ENCODE measurements around the gene AUTS2.

AUTS2 gene

DNA sequence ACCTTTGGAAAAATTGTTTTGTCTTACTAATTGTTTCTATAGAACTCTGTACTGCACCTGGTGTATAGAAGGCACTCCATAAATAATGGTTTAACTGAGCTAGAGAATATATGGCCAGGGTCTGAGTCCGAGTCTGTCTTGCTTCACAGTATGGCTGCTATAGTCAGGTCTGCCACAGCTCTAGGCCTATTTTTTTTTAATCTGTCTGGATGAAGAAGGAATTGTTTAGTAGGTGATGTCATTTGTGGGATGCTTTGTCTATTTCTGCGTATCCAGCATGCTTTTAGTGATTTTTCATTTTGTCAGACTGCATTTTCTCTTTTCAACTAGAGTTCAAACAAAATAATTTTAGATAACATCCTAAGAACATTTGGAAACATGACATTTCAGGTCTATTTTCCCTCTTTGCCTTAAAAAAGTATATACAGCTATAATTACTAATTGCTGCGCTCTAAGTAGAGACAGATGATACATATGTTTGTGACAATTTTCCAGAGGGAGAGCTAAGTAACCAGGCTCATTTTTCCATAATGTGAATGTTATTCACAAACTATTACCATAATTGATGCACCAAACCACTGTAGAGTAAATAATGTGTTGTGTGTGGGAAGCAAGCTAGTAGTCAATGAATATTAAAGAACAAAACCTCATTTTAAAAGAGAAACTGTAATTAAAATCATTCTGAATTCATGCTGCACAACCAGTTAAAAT, 361.7 kb downstream of the AUTS2 start:
- no peak for DNase-seq

DNA sequence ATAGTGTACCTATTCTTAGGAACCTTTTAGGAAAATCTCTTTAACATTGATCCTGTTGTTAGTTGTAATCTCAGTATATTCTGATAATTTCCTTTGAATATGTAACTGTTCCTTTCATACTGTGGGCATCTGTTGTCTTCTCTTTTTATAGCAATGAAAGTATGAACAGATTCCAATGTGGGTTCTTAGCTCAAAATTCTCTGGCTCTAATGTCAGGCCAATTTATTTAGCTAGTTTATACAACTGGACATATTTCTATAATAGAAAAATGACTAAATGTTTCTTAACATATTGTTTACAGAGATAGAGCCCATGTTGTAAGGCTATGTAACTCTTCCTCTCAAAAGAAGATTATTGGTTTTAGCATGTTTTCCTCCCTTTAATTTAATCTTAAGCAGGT, 363.2 kb downstream of the AUTS2 start:
- no peak for DNase-seq

DNA sequence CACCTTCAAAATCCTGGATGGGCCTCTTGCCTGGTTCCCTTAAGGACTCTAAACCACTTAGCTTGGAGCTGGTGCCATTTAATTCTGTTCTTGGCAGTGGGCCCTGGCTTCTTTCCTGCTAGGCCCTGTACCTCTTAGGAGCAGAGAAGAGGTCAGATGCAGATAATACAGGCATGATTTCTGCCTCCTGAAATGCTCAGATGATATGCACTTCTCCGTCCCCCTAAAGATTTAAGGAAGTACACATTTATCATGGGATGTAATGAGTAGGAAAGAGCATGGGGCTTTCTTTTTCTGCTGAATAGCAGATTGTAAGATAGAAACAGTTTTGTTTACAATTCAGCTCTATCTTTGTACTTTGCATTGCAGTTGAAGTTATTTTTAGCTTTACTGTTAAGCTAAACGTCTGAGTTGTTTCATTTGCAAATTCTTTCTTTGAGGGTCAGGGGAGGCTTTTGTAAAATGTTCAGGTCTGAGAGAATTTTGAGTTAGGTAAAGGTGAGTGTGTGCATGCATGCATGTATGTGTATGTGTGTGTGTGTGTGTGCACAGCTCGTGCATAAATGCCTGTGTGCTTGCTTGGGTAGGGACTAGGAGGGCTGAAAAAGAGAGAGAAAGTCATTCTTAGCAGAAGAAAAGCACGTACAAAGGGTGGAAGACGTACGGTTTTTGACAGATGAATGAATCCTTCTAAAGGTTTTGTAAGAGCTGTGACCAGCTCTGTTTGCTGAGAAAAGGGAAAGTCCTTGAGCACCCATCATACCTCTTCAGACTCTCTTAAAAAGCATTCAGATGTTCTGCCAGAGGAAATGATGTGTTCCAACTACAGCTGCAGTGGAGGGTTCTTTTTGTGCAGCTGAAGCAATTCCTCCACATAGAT, 364.2 kb downstream of the AUTS2 start:
- DNase-seq = no peak

- DNase-seq = no peak
Observed at GRCh38 chr7:69963393-69963792, 365.1 kb downstream of the AUTS2 start.

- DNase-seq = no peak
Observed at GRCh38 chr7:69966766-69967591, 368.7 kb downstream of the AUTS2 start.

DNA sequence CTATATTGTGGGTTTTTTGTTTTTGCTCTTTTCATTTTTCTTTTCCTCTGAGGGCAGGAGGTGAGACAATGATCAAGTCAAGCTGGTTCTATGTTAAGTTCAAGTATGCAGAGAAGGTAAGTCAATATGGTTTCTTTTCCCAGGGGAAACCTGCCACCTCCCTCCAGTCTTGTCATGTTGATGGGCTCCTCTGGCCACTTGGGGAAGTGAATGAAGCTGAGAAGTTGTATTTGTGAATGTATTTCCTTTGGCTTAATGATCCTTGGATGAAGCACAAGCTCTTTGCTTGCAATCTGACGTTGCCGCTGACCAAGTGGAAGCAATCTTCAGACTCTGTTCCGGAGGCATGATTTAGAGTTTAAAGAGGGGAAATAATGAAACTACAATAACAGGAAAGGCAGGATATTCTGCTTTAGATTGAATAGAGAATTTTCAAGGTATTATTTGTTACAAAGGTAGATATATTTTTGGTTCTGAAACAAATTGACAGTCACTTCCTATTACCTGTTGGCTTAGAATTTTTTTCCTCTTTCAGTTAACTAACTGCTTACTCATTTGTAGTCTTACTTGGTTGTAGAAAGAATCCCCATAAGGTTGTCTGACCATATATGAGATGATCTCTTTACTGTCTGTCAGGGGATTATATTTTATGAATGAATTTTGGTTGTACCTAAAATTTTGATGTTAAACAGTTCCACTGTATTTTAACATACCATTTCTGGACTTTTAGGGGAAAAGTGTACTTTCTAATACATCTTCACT, 369.6 kb downstream of the AUTS2 start:
- no peak for DNase-seq

DNA sequence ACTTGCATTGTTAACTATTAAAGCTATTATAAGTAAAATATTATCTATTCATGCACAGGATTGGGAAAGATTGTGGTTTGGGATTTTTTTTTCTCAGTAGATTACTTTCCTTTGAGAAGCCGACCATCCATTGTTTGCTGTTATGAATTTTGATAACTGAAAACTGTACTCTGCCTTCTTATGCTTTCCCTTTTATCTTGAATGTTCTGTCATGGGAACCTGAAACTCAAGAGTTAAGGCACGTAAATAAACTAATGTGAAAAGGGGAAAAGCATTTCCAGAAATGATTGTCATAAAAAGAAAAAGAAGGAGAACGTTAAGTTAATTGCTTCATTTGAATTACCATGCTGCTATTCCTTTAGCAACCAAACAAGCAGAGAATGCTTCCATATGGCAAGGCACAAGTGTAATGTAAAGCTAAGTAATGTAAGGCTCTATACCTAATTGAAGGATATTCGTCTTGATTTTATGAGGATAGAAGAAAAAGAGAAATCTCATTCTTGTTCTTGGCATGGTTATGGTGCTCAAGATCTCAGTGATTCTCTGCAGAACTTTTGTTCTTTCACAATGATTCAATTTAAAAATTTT, 370.8 kb downstream of the AUTS2 start:
- no peak for DNase-seq

- DNase-seq = no peak
Observed at GRCh38 chr7:69981646-69982045, 383.4 kb downstream of the AUTS2 start.

DNA sequence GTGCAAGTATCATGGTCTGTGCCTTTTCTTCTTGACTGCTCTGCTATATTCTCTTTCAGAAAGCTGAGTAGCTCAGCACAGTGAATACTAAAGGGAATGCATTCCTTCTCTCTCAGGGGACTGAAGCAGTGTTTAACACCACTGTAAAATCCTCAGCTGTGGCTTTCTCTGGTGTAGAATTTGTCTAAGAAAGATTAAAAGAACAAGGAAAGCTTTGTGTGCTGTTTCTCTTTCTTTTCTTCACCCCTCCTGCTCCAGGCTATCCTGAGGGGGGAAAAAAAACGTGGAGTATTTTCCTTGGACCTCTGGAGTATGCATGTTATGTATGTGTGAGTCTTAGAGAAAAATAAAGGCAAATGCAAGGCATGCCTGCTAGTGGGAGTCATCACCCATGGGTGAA, 383.9 kb downstream of the AUTS2 start:
- DNase-seq = no peak

- no peak for DNase-seq
Observed at GRCh38 chr7:69989551-69989950, 391.3 kb downstream of the AUTS2 start.

DNA sequence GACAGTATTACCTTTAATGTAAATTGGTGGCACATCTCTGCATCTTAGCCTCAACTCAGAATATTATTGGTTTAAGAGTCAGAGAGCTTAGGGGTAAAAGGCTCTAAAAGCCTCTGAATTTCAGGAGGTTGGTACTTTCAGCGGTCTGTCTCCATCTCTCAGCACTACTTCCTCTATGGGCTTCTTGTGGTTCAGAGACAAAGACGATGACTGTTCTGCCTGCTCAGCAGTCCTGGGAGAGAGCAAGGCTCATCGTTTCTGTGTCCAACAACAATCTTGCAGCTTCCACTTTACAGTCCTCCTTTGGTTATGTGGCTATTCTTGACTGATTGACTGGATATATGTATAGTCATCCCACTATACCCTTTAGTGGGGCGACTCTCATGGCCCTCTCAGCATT, 394.7 kb downstream of the AUTS2 start:
- DNase-seq = no peak

GRCh38 chr7:69994218-69994617, 395.9 kb downstream of the AUTS2 start:
- DNase-seq = no peak

GRCh38 chr7:69994886-69995542, 396.7 kb downstream of the AUTS2 start:
- no peak for DNase-seq

DNA sequence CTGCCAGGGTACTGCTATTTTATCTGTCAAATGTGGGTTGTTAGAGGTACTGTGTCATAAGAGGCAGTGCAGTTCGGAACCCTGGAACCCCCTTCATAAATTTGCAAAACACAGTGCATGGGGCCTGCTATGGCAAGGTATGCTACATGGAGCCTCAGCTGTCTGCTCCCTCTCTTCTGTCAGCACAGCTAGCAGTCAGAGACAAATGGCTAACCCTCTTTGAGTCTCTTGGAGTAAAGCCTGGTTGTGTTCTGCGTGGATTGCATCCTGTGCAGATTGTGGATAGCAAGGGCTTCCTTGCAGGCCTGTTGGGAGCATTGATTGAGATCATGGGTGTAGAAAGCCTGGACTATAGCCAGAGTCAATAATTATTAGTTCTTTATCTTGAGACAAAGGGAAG, 397.8 kb downstream of the AUTS2 start:
- DNase-seq = no peak

GRCh38 chr7:70000737-70001348, 402.6 kb downstream of the AUTS2 start:
- DNase-seq = no peak

GRCh38 chr7:70005480-70005879, 407.2 kb downstream of the AUTS2 start:
- no peak for DNase-seq

GRCh38 chr7:70005891-70006260, 407.6 kb downstream of the AUTS2 start:
- no peak for DNase-seq

- DNase-seq = no peak
Observed at GRCh38 chr7:70006261-70006920, 408.1 kb downstream of the AUTS2 start.

- no peak for DNase-seq
Observed at GRCh38 chr7:70008466-70008865, 410.2 kb downstream of the AUTS2 start.

DNA sequence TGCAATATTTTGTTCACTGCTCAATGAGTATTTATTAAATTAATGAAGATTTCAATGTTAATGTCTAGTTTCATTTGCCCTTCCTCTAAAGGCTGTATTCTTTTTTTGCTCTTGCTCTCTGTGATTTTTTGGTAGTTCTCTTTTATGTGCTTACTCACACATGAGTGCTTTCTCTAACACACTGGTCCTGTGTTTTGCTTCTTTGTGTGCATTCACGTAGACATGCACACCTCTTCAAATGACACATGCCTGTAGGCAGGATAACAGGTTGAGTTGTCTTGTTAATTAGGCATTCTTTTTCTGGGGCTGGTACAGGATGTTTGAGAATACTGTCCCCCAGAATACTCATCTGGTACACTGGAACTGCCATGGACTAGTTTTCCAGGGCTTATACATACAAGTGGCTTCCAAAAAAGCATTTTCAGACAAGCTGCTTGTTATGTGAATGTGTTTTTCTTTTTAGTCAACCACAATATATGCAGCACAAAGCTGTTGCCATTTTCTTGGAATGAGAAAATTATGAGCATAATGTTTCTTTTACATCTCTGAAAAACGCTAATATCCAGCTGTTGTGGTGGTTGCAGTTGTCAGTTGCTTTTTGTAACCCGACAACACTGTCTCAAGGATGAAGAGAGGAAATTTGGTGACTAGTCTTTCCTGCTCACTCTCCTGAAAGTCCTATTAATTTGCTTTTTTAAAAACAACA, 416.4 kb downstream of the AUTS2 start:
- DNase-seq = no peak

Data from activated T-cell treated with anti-CD3 and anti-CD28 coated beads, Interleukin-2, amount 50 U/mL, for 48 hours (primary cell).